Spleen (tissue), 7 donors: ENCODE data around the gene MOBP.

Source experiments
- POLR2A ChIP-seq, 3 donors: fragments of 450-650 bp; IDR thresholded peaks; one replicate each; pipeline ENCODE4 v1.5.1; 2017; ENCODE audit warnings: antibody characterized with exemption in 3 of 3, mild to moderate bottlenecking in 1 of 3
- POLR2AphosphoS5 ChIP-seq, 3 donors: sonication (generic); formaldehyde crosslinking; IDR thresholded peaks; one replicate each; pipeline ENCODE4 v1.5.1; 2017; ENCODE audit warnings: antibody characterized with exemption in 3 of 3
- TF ChIP-seq, protein P1 (sequence below), 11 experiments: fragments of 200-600 bp in 7 of 11; fragments of 450-650 bp in 4 of 11; sonication (generic) in 4 of 11; IDR thresholded peaks in 8 of 11; conservative IDR thresholded peaks in 3 of 11; 1 replicate in 7 of 11; 2 replicates in 4 of 11; pipeline versions ENCODE4 v1.4.0 to v1.8.0; 2016 to 2021; ENCODE audit warnings: antibody characterized with exemption in 11 of 11, inconsistent platforms in 4 of 11, mild to moderate bottlenecking in 1 of 11
- donor health status: DM: no; HTN: no; CAD: no; lungs with moderate emphysema.
- donor health status: DM: no; HTN: no; CAD: no.
- donor health status: DM: no; HTN: no; CAD: no.

- TF ChIP-seq, protein P1, sequence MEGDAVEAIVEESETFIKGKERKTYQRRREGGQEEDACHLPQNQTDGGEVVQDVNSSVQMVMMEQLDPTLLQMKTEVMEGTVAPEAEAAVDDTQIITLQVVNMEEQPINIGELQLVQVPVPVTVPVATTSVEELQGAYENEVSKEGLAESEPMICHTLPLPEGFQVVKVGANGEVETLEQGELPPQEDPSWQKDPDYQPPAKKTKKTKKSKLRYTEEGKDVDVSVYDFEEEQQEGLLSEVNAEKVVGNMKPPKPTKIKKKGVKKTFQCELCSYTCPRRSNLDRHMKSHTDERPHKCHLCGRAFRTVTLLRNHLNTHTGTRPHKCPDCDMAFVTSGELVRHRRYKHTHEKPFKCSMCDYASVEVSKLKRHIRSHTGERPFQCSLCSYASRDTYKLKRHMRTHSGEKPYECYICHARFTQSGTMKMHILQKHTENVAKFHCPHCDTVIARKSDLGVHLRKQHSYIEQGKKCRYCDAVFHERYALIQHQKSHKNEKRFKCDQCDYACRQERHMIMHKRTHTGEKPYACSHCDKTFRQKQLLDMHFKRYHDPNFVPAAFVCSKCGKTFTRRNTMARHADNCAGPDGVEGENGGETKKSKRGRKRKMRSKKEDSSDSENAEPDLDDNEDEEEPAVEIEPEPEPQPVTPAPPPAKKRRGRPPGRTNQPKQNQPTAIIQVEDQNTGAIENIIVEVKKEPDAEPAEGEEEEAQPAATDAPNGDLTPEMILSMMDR (IDR thresholded peaks at IDR 0.05 in 8 of 11, conservative IDR thresholded peaks at IDR 0.05 in 3 of 11) = no peak
- TF ChIP-seq POLR2A (IDR thresholded peaks at IDR 0.05) (no peak), POLR2AphosphoS5 (IDR thresholded peaks at IDR 0.05) (no peak)
These were observed 48.4 kb downstream of the MOBP start for GRCh38 chr3:39515681-39516441.
